Left forelimb (tissue), 1 donor: ENCODE results near the gene DYSF.
A peak's percentile ranks its signal among the peaks of the same experiment; 100 is the strongest.

Source experiments
- DNase-seq: peaks from one replicate; pipeline ENCODE4 v3.0.0-alpha.2; 2018; ENCODE audit warnings: low spot score

The DYSF gene

DNA sequence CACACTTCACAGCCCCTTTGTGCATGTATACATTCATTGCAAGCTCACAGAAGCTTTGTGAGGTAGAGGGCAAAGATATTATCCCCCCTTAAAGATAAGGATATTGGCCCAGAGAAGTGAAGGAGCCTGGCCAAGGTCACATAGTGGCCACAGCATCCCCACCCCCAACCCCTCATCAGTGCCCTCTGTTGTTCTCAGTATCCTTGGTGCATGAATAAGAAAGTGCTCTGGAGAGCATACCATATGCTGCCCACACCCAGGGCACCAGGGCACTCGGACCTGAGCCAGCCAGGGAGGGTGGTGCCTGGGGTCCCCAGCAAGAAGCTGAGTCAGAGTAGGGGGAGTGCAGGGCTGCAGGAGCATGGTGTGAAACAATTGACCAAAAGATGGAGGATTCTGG lies 3.3 kb downstream of the DYSF start:
- DNase-seq, result no peak

DNA sequence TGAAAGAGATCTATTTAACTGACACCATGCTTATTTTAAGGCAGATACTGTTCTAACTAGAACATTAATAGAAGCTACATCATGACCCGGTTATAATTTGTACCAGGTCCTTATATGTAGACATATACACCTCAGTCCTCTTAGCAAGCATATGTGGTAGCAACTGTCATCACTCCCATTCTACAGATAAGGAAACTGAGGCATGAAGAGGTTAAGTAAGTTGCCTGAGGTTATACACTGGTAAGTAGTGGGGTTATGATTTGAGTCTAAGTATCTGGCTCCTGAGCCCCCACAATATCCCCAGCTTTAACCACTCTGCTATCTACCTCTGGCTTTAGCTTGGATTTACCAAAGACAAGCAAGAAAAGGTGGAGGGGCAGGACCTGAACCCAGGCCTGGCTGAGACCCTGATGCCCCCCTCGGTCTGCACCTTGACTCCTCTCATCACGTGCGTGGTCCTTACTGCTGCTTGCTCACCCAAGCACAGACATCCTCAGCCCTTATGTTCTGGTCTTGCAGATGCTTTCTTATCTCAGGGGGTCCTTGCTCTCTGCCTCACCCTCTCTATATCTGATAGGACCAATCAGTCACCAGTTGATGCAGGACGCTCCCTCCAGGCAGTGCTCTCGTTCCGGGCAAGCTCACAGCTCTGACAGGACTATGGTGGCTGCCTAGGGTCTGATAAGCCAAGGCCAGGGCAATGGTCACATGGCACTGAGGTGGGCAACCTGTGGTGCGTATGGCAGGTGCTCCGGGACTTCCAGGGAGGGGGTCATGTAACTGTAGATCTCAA lies 4.0 kb downstream of the DYSF start:
- no peak for DNase-seq

DNA sequence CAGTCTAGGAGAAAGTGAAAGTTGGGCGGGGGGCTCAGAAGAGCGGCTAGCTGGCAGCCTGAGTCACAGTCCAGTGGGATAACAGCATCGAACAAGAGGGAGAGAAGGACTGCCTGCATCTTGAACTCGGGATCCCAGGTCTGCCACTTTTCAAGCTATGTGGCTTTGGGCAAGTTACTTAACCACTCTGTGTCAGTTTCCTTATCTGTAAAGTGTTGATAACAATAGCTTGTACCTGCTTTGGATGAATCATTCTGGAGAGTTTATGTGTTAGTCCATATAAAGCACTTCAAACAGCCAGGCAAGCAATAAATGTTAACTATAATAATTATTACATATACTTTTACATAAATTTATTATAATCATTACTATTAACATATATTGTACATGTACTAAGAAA lies 4.6 kb downstream of the DYSF start:
- no peak for DNase-seq

DNA sequence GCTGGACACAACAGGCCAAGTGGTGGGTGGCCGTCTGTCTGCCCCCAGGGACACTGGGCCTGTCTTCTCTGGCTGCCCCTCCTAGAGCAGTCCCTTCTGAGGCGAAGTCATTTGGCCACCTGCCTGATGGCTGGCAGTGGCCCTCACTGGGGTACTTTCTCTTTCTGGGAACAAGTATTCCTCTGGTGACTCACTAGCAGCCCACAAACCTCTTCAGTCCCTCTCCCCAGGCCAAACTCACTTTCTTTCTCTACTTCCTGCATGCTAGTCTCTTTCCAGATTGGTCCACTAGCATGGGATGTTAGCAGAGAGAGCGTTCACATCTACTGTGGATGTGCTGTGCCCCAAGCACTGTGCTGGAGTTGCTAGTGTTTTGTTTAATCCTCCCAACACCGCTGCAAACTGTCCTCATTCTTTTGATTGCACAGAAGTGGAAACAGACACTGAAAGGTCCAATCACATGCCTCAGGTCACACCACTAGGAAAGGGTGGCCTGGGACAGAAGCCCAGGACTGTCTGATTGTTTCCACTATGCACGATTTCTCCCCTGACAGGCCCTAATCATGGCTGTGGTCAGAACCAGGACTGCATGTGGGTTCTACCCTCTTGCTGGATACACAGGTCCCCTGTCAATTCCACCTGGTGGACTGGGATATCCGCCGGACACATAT lies 5.2 kb downstream of the DYSF start:
- no peak for DNase-seq

DNA sequence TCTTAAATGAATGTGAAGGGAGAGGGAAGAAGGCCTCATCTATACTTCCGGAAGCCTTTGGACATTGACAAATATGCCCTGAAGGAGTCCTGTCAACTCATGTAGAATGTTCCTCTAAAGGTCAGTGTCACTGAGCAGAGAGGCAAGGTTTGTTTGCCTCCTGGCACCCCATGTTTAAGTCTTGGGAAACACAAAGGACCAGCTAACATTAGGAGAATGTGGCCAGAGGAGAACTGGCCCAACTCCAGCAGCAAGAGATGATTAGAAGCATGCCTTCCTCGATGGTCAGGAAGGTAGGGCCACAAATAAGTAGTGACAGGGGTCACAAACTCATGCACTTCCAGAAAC lies 5.7 kb downstream of the DYSF start:
- DNase-seq, result no peak

DNA sequence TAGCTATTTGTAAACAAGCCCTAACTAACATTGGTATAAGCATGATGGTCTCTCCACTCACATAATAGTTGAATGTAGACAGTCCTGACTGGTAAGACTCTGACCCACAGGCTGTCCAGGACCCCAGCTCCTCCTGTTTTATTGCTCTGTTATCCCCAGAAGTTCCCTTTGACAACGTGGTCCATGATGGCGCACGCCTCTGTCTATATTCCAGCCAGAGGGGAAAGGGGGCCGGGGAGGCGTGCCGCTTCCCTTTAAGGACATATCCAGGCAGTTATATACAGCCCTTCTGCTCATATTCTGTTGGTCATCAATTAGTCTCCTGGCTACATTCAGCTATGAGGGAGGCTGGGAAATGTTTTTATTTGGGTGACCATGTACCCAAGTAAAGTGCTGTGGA lies 6.7 kb downstream of the DYSF start:
- DNase-seq, result no peak

DNA sequence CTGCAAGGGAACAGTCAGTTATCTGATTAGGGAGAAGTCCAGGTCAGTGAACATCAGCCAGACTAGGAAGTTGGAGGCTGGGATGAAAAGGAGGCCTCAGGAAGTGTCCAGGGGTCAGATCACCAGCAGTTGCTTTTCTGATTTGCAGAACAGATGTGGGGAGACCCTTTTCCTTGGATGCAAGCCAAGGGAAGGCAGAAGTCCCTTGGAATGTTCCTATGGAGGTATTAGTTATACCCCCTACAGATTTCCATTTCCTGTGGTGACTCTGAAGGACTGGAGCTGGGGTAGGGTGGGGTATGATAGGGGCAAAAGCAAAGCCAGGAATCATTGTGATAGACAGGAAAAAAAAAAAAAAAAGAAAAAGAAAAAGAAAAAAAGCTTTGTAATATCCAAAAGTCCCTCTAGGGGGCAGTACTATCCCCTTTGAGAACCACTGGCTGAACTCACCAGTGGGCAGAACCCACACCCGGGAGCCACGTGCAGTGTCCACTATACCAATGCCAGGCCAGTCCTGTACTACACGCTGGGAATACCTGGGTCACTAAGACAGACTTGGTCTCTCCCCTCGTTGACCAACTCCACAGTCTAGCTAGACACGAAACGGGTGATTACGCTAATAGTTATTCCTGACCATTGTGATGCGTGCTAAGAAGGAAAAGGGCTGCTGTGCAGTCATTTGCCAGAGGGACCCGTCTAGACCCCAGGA lies 7.4 kb downstream of the DYSF start:
- DNase-seq, result no peak

DNA sequence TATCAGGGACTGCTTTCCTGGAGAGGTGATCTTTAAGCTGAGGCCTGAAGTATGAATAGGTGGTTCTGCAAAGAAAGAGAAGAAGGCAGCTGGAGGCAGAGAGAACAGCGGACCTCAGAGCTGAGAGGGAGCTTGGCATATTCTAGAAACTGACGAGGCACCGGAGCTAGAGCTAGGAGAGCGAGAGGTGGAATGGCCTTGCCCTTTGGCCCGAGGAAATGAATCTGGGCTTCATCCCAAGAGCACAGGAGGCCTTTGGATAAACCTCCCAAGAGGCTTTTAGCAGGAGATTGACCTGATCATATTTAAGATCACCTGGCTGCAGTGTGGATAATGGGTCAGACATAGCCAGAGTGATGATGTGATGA lies 7.9 kb downstream of the DYSF start:
- DNase-seq, result no peak

DNA sequence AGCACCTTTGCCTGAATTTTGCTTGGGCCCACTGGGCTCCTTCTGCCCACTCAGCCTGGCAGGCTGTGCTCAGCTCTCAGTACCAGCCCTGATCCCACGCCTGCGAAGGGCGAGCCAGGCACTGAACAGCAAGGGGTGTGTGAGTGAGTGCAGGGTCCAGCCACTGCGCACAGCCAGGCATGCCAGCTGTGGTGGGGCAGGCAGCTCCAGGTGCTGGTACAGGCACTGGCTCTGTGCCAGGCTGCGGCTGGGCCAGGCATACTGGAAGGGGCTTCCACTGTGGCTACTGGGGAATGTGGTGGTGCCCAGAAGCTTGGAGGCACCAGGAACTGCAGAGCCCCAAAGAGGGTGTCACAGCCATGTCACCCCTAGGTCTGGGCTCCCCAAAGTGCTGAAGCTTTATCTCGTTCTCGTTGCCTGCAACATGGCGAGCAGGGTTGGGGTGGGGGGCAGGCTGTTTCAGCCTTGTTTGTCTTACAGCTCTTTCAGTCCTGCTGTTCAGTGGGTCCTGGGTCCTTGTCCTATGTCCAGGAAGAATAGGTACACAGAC lies 8.8 kb downstream of the DYSF start:
- no peak for DNase-seq

DNA sequence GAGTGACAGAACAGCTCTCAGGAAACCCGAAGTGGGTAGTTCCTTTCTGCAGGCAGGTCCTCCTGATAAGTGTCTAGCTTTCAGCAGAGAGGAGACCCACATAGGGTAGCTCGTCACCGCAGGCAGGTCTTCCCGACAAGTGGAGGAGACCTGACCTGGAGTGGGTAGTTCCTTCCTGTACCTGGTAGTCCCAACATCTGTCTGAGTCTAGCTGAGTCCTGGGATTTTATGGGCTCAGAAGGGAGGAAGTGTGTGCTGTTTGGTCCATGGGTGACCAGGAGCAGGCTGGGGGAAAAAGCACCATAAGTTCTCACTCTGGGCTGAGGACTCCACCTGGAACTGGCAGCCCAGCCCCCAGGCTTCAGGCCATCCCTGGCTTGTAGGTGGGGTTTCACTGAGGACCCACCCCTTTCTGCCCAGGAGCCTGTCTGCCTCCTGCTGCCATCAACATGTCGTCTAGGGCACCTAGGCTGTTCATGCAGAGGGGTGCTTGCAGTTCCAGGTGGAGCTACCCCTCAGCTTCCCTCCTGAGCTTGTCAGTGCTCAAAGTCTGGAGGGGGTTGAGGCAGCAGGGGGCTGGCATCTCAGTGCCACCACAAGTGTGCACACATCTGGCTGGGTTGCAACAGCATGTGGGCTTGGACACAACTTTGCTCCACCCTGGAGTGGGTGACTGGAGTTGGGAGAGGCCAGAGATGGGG lies 9.4 kb downstream of the DYSF start:
- no peak for DNase-seq

DNA sequence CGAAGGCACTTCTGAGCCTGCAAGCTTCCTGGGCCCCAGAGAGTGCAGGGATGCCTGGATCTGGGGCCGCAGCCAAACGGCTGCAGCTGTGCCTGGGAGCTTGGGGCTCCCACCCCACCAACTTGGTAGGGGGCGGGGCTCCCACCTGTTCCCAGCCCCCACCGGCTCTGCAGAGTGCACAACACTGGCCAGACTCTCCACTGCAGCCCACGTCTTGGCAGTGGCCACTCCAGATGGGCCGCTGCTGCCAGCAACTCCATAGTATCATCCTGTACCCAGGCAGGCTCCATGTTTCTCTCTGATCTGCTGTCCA lies 9.9 kb downstream of the DYSF start:
- DNase-seq, result no peak

DNA sequence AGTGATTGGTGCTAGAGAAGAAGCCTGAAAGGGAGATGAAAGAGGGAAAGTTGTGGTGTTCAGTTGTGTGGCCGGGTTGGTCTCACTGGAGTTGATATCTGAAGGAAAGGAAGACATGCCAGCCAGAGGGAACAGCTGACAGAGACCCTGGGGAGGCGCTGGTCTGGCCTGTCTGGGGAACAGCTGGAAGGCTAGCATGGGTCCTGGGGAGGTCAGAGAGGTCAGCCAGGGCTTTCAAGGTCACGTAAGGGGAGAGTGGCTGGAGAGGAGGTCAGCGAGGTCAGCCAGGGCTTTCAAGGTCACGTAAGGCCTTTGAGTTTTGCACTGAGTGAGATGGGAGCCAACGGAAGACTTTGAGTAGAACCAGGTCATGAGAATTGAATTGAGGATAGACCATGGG lies 11.0 kb downstream of the DYSF start:
- DNase-seq, result no peak

DNA sequence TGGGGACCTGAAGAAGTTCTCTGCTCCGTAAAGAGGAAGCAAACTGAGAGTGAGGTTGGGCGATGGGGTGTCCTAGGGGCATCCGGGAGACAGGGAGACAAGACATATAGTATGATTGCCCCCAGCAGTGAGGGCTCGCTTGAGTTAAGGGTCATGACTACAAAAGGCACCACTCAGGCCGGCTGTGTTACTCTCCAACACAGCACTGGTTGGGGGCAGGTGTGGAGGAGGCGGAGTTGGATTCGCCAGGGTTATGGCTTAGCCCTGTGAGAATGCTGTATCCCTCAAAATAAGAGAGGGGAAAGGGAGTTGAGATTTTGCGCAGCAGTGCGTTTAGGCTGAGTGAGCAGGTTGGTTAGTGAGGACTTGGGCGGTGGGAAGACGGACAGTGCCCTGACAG lies 12.0 kb downstream of the DYSF start:
- DNase-seq, result peak; percentile 55

DNA sequence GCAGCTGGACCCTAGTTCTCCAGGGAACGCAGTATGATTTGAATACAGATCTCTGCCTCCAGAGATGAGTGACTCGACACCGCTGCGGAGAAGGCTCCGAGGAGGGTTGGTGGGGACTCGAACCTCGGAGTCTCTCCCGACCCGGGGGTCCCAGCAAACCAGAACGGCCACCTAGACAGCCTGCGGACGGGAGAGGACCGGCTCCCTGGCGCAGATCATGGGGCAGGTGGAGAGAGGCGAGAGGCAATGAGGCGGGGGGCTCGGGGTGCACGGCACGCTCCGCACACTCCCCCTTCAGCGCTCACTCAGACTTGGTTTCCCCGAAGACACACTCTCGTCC lies 12.6 kb downstream of the DYSF start:
- peak; percentile 44 for DNase-seq

DNA sequence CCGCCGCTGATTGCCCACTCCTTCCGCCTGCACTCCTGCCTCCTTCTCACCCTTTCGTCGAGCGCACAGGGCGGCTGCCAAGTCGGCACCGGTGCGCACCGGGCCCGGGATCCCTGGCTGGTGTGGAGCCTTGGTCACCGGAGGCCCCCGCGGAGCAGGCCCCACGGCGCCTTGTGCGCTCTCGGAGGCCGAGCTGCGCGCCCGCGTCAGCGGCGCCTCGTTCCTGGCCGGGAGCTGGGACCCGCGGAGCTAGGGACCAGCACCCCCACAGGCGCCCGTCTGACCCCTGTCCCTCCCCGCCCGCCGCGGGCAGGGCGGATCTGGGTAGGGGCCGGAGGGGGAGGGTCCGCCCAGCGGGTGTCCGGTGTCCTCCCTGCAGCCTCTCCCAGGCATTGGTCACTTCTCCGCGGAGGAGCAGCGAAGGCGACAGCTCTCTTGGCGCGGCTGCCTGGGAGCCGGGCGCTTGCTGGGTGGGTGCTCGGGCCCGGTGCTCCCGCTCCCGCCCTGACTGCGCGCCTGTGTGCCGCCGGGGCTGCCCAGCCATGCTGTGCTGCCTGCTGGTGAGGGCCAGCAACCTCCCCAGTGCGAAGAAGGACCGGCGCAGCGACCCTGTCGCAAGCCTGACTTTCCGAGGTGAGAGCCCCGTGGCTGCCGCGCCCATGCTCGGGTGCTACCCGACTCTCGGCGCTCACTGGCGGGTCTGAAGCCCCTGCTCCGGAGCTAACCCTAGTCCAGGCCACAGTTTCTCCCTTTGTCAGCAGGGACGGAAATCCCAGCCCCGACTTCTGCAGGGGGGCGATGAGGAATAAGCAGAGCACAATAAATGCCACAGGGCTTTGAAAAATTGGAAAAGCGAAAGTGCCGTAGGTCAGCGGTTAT lies 13.2 kb downstream of the DYSF start:
- DNase-seq, result peak; percentile 73

DNA sequence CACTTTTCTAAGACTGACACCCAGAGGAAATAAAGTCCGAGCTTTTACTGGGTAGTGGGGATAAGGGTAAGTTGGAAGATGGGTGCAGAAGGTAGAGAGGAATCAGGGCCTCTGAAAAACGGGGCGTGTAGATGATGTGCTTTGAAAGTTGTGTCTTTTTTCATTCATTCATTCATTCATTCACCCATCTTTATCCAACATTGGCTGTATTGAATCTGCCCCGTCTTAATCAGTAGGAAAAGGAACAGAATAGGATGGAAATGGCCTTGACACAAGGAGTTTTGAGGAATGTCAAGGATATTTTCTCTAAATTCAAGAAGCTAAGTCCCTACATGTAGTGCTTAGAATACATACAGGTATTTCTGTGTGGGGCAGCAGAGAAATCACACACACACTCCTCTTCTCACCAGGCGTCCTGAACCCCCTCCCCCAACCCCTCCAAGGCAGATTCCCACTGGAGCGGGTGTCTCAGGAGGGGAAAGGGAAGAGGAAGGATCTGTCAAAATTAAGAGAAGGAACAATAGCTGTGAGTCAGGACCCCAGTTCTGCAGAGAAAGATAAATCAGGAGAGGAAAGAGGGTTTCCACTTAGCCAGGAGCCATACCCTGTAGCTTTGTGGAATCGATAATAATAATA lies 13.9 kb downstream of the DYSF start:
- peak; percentile 23 for DNase-seq

DNA sequence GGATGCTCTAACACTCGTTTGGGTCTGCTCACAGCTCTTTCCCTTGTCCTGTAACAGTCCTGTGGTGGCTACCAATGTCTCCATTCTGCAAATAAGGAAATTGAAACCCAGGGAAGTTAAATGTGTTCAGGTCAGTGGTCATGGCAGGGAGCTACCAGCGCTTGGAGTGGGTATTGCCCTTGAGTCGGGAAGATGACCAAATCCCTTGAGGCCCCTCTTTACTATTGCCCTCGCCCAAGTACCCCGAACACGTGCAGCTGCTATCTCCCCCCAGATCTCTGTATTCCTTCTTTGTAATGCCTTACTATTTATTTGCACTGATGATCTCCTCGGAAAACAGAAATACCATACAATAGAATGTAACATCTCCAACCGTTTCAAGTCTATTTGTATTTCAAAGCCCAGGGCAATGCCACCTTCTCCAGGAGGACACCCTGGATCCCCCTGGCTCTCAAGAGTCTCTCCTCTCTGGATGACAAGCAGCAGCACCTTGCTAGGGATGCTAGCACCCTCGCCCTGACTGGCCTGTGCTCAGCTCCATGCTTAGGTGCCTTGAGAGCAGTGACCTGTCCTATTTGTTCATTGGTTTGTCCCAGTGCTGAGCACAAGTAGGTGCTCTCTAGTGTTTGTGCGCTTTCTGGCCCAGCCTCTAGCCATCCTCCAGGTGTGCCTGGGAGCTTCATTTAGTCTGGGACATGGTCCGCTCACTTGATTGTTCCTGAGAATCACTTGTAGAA lies 15.1 kb downstream of the DYSF start:
- DNase-seq, result peak; percentile 49

DNA sequence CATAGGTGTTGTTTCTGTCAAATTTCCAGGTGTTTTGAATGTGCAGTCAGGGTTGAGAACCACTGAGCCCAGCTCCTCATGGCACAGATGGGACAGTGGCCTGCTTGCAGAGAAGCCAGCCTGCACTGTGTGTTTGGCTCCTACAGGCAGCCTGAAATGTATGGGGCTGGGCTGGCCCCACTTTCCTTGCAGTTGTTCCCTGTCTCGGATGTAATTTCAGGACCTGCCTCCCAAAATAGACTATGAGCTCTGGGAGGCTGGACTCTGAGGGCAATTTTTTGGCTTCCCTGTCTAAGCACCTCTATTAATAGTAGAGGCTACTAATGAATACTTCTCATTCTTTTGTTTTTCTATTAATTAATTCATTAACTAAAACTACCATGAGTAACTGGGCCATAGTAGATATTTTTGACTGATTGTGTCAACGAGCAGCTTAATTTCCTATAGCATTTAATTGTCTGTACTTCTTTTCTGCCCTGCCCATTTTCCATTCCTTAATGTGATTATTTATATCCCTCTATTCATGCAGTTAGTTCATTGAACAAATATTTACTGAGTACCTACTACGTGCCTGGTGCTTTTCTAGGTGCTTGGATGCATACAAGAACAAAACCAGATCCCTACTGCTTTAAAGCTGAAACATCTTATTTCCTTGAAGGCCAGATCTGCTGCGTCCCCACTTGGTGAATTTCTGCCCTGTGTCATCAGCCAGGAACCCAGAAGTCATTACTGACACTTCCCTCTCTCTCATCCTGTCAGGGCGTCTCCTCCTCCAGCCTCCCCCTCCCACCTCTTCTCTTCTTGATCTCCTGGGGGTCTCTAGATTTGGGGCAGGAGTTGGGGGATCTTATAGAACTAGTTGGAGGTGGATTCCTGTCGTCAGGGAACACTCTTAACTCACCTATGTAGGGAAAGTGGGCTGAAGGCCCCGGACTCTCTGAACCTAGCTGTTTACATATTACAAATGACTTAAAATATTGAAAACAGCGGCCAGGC lies 16.3 kb downstream of the DYSF start:
- peak; percentile 42 for DNase-seq

DNA sequence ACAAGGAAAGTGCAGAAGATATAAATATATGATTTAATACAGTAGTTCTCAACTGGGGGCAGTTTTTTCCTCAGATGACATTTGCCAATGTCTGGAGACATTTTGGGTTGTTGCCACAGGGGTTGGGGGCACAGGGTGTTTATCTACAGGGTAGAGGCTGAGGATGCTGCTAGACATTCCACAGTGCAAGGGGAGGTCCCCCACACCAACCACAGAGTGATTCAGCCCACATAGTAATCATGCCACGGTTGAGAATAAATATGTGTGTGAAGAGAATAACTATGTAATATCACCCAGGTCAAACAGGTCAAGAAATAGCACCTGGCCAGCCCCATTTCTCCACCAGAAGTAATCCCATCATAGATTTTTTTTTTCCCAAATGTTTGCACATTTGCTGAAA lies 17.9 kb downstream of the DYSF start:
- peak; percentile 20 for DNase-seq
